HG03135 (cell line): ENCODE data around the gene LYPD4.

Source experiments
- ATAC-seq: cut with Tn5 transposase; IDR thresholded peaks from one replicate; pipeline ENCODE4 v1.9.1; 2021; ENCODE audit warnings: mild to moderate bottlenecking, moderate library complexity; ENCODE audit not compliant: unreplicated experiment

Gene LYPD4

GRCh38 chr19:41853344-41853743, 8.9 kb upstream of the LYPD4 start:
- no peak for ATAC-seq

- ATAC-seq = no peak
Measured at GRCh38 chr19:41851456-41851855, 7.0 kb upstream of the LYPD4 start.

- no peak for ATAC-seq
Measured at GRCh38 chr19:41850381-41850780, 5.9 kb upstream of the LYPD4 start.

GRCh38 chr19:41849067-41849466, 4.6 kb upstream of the LYPD4 start:
- ATAC-seq = no peak

- ATAC-seq = no peak
Measured at GRCh38 chr19:41848666-41849065, 4.2 kb upstream of the LYPD4 start.

GRCh38 chr19:41847351-41848105, 3.0 kb upstream of the LYPD4 start:
- no peak for ATAC-seq

- no peak for ATAC-seq
Measured at GRCh38 chr19:41845051-41845590, 638 bp upstream of the LYPD4 start.

GRCh38 chr19:41845001-41845050, 343 bp upstream of the LYPD4 start, which contains the start of gene DMRTC2:
DMRTC2 (plus strand) TSS chr19:41845042; CDS start chr19:41847429, 2,387 bp downstream.
- ATAC-seq = no peak

GRCh38 chr19:41843371-41843770, 1.1 kb downstream of the LYPD4 start:
- ATAC-seq = no peak

- no peak for ATAC-seq
Measured at GRCh38 chr19:41839211-41839610, 5.3 kb downstream of the LYPD4 start.

- no peak for ATAC-seq
Measured at GRCh38 chr19:41837981-41838708, 6.3 kb downstream of the LYPD4 start.

GRCh38 chr19:41821003-41821735, 23.3 kb downstream of the LYPD4 start:
- ATAC-seq = no peak

- ATAC-seq = no peak
Measured at GRCh38 chr19:41816761-41817160, 27.7 kb downstream of the LYPD4 start.

- no peak for ATAC-seq
Measured at GRCh38 chr19:41815301-41815700, 29.2 kb downstream of the LYPD4 start.

- ATAC-seq = no peak
Measured at GRCh38 chr19:41813911-41814310, 30.6 kb downstream of the LYPD4 start.

- ATAC-seq = no peak
Measured at GRCh38 chr19:41811981-41812380, 32.5 kb downstream of the LYPD4 start.

- ATAC-seq = no peak
Measured at GRCh38 chr19:41811036-41811435, 33.4 kb downstream of the LYPD4 start.

GRCh38 chr19:41810301-41810700, 34.2 kb downstream of the LYPD4 start:
- ATAC-seq = no peak

- no peak for ATAC-seq
Measured at GRCh38 chr19:41808663-41809566, 35.6 kb downstream of the LYPD4 start.

- ATAC-seq = no peak
Measured at GRCh38 chr19:41807176-41807575, 37.3 kb downstream of the LYPD4 start.

- no peak for ATAC-seq
Measured at GRCh38 chr19:41804336-41804735, 40.1 kb downstream of the LYPD4 start.
